GM12878 (cell line): ENCODE measurements around the gene TSPAN15. TPM values are rescaled to one million over a fixed set of nuclear protein-coding genes. Genes with fewer than 3 reads are reported as not detected.

ENCODE experiments used
- ATAC-seq: fragments of 200-7000 bp; cut with Tn5 transposase; 3 replicates; pipeline ENCODE4 v1.9.1; 2020; ENCODE audit warnings: mild to moderate bottlenecking, moderate library complexity
- BruUV-seq: library from RNA; stranded (reverse); fragments of 400-500 nt; replicated peaks from 2 replicates; lab custom pipeline; 2021; lab: Mats Ljungman, UMichigan
- CTCF ChIA-PET: fragments of 300-600 bp; sonication (Branson Sonifier 250); formaldehyde crosslinking; extraction: SDS; loops from one replicate; lab custom pipeline; 2021; ENCODE audit warnings: inconsistent platforms; lab: Yijun Ruan, JAX
- POLR2A ChIA-PET: fragments of 350-600 bp; formaldehyde crosslinking; extraction: SDS; loops from one replicate; lab custom pipeline; 2021; ENCODE audit warnings: inconsistent platforms; lab: Charles Lee
- RAD21 ChIA-PET: fragments of 300-600 bp; sonication (Branson Sonifier 250); formaldehyde crosslinking; loops from one replicate; lab custom pipeline; 2023; ENCODE audit warnings: antibody characterized with exemption; ENCODE audit not compliant: unreplicated experiment; lab: Charles Lee
- SMC1A ChIA-PET: fragments of 300-600 bp; sonication (Branson Sonifier 250); formaldehyde crosslinking; loops from one replicate; lab custom pipeline; 2023; ENCODE audit not compliant: unreplicated experiment, uncharacterized antibody; lab: Charles Lee
- DNase-seq: peaks from one replicate; pipeline ENCODE4 v3.0.0-alpha.2; 2011; ENCODE audit warnings: low read depth, low spot score
- FAIRE-seq: peaks from 3 replicates; lab custom pipeline; 2011; peaks lifted over from hg19 to GRCh38; lab: Jason Lieb, UNC
- H2AFZ ChIP-seq: 2 replicates; pipeline ENCODE4 v1.6.0; 2011; ENCODE audit warnings: low read depth, low read length, control low read depth; ENCODE audit not compliant: control insufficient read depth
- H3K27ac ChIP-seq: 2 replicates; pipeline ENCODE4 v1.5.1; 2011; ENCODE audit warnings: control low read depth; ENCODE audit not compliant: control insufficient read depth, insufficient read depth
- H3K27me3 ChIP-seq, 2 experiments: replicated peaks in 1 of 2; 2 replicates each; pipeline versions ENCODE4 v1.6.0 to v1.6.1; 2011; ENCODE audit warnings: low read length in 1 of 2; ENCODE audit not compliant: control insufficient read depth in 2 of 2, insufficient read depth in 2 of 2
- H3K36me3 ChIP-seq, 2 experiments: 2 replicates each; pipeline ENCODE4 v1.5.1; 2011; ENCODE audit warnings: low read length in 1 of 2; ENCODE audit not compliant: control insufficient read depth in 2 of 2, insufficient read depth in 2 of 2
- H3K4me1 ChIP-seq: 2 replicates; pipeline ENCODE4 v1.6.1; 2011; ENCODE audit warnings: mild to moderate bottlenecking, low read length, moderate library complexity, mixed read lengths; ENCODE audit not compliant: control insufficient read depth, insufficient read depth
- H3K4me2 ChIP-seq: 2 replicates; pipeline ENCODE4 v1.6.0; 2011; ENCODE audit warnings: control low read depth; ENCODE audit not compliant: control insufficient read depth, insufficient read depth
- H3K4me3 ChIP-seq: fragments of 200-600 bp; sonication (generic); 2 replicates; pipeline ENCODE4 v1.5.1; 2016
- H3K79me2 ChIP-seq: 2 replicates; pipeline ENCODE4 v1.6.0; 2011; ENCODE audit warnings: low read length; ENCODE audit not compliant: control insufficient read depth, insufficient read depth
- H3K9ac ChIP-seq: 2 replicates; pipeline ENCODE4 v1.8.0; 2011; ENCODE audit warnings: low read length, control low read depth, mixed read lengths; ENCODE audit not compliant: control insufficient read depth, insufficient read depth
- H3K9me3 ChIP-seq: replicated peaks from 3 replicates; pipeline ENCODE4 v1.5.1; 2011; ENCODE audit warnings: mild to moderate bottlenecking, low read length; ENCODE audit not compliant: control insufficient read depth, insufficient read depth
- H4K20me1 ChIP-seq: 2 replicates; pipeline ENCODE4 v1.6.0; 2011; ENCODE audit not compliant: control insufficient read depth, insufficient read depth
- EGR1 ChIP-seq, 2 experiments: IDR thresholded peaks; 1 replicate in 1 of 2; 2 replicates in 1 of 2; pipeline ENCODE4 v1.6.1; 2011 to 2012; ENCODE audit warnings: low read depth in 2 of 2, low read length in 2 of 2, borderline replicate concordance in 1 of 2, mild to moderate bottlenecking in 1 of 2, moderate library complexity in 1 of 2
- HDGF ChIP-seq: fragments of 450-650 bp; IDR thresholded peaks from 2 replicates; pipeline ENCODE4 v1.6.1; 2016; ENCODE audit warnings: antibody characterized with exemption
- MEF2B ChIP-seq: fragments of 450-650 bp; IDR thresholded peaks from 2 replicates; pipeline ENCODE4 v1.6.1; 2018; ENCODE audit warnings: mild to moderate bottlenecking, moderate library complexity; ENCODE audit not compliant: partially characterized antibody, poor library complexity, severe bottlenecking
- MYC ChIP-seq: IDR thresholded peaks from 2 replicates; pipeline ENCODE4 v1.6.1; 2011; ENCODE audit warnings: mild to moderate bottlenecking, low read length, moderate library complexity, inconsistent platforms; ENCODE audit not compliant: insufficient read depth, insufficient replicate concordance, insufficient read length, severe bottlenecking
- ZBED1 ChIP-seq: IDR thresholded peaks from 2 replicates; pipeline ENCODE4 v1.6.1; 2016; ENCODE audit warnings: borderline replicate concordance
- WGBS: methylation state at CpG from one replicate; pipeline ENCODE4 v1.1.6; 2016; ENCODE audit warnings: low lambda C conversion rate; ENCODE audit not compliant: insufficient replicate concordance, insufficient coverage; ENCODE audit errors: missing lambda C conversion rate; 5-methylcytosine and 5-hydroxymethylcytosine counted together
- in situ Hi-C: fragments of 300-500 bp; cut with MboI; formaldehyde crosslinking; loops from 9 replicates; pipeline ENCODE4 v1.14.3; 2018; ENCODE audit warnings: mixed read lengths
- intact Hi-C: fragments of 100-400 bp; cut with micrococcal nuclease; formaldehyde crosslinking; loops from one replicate; pipeline ENCODE4 v1.14.2; 2022; ENCODE audit not compliant: unreplicated experiment
- polyA plus RNA-seq, 11 experiments: library from polyadenylated mRNA; depleted of rRNA in 4 of 11; unstranded in 6 of 11; stranded (reverse) in 5 of 11; fragments of >200 nt; fragmentation: Nextera tagmentation in 4 of 11; fragmentation: Illumina TruSeq in 1 of 11; extraction: Ambion mirVana in 4 of 11; extraction: Trizol in 1 of 11; gene quantifications; 1 replicate in 1 of 11; 2 replicates in 10 of 11; pipeline versions ENCODE4 v1.2.1 to v1.2.3, GENCODE V29; 2011 to 2016; ENCODE audit warnings: inconsistent platforms in 2 of 11, missing spikeins in 2 of 11, low read depth in 1 of 11
- total RNA-seq, 4 experiments: library from RNA; depleted of rRNA in 3 of 4; stranded (reverse); fragments of >200 nt in 3 of 4; fragmentation: Illumina TruSeq in 1 of 4; extraction: Trizol in 1 of 4; gene quantifications; 2 replicates each; pipeline versions ENCODE4 v1.2.1 to v1.2.3, GENCODE V29; 2013 to 2021
- TF ChIP-seq, protein P1 (sequence below), 3 experiments: IDR thresholded peaks in 2 of 3; conservative IDR thresholded peaks in 1 of 3; 2 replicates each; pipeline ENCODE4 v1.5.1; 2011; ENCODE audit warnings: low read depth in 3 of 3, low read length in 3 of 3, mild to moderate bottlenecking in 3 of 3, control low read depth in 2 of 3, moderate library complexity in 2 of 3, inconsistent platforms in 1 of 3, mixed read lengths in 1 of 3; ENCODE audit not compliant: control insufficient read depth in 2 of 3, insufficient read depth in 1 of 3; ENCODE audit errors: extremely low read depth in 1 of 3
- TF ChIP-seq, protein P2 (sequence below): fragments of 450-650 bp; formaldehyde crosslinking; IDR thresholded peaks from 2 replicates; pipeline ENCODE4 v1.4.0; 2020; ENCODE audit warnings: mild to moderate bottlenecking, moderate library complexity
- TF ChIP-seq, protein P3 (sequence below): fragments of 150-350 bp; IDR thresholded peaks from 2 replicates; pipeline ENCODE4 v1.6.1; 2014; ENCODE audit warnings: mild to moderate bottlenecking, low read depth, low read length

The TSPAN15 gene
- total and polyA plus RNA-seq, 10 of the 15 experiments (the other 5 are each of a cell fraction or from before 2014, with no cell fraction given), result 1.3 to 8.5 (median 2.4) TPM; not detected in 2

DNA sequence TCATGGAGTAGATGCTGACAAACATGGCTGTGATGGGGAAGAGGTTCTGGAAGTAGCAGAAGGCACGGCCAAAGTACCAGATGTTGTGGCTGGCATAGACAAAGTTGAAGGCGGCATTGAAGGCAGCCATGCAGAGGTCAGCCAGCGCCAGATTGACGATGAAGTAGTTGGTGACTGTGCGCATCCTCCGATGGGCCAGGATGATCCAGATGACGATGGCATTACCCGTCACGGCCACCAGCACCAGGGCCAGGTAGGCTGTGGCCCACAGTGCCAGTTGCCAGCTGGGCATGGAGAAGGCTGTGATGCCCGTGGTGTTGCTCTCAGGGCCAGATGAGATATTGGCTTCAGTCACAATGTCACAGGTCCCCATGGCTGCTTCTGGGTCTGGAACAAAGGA, 35.3 kb upstream of the TSPAN15 start:
- 58% methylated on average over 10 of the region's 10 CpGs for WGBS
- no peak for ATAC-seq
- Histone ChIP-seq H3K9ac (no peak overlapping the region), H3K27ac (no peak overlapping the region), H3K4me2 (no peak overlapping the region), H3K27me3 (no peaks in the 10 kb centered on the region; a peak in 2 of 4 replicates), H3K4me3 (no peak overlapping the region), H2AFZ (no peak overlapping the region), H3K36me3 (no peaks in the 10 kb centered on the region)
- no peak for DNase-seq
- in situ Hi-C loops, result loop anchor here (10.0 kb wide), 1 partner anchor 219 kb away; the partner anchor contains the start of gene FAM241B
- intact Hi-C loops, result no loop called here
- ChIA-PET CTCF (no interaction called here), POLR2A (no interaction called here)
- TF ChIP-seq, protein P1, sequence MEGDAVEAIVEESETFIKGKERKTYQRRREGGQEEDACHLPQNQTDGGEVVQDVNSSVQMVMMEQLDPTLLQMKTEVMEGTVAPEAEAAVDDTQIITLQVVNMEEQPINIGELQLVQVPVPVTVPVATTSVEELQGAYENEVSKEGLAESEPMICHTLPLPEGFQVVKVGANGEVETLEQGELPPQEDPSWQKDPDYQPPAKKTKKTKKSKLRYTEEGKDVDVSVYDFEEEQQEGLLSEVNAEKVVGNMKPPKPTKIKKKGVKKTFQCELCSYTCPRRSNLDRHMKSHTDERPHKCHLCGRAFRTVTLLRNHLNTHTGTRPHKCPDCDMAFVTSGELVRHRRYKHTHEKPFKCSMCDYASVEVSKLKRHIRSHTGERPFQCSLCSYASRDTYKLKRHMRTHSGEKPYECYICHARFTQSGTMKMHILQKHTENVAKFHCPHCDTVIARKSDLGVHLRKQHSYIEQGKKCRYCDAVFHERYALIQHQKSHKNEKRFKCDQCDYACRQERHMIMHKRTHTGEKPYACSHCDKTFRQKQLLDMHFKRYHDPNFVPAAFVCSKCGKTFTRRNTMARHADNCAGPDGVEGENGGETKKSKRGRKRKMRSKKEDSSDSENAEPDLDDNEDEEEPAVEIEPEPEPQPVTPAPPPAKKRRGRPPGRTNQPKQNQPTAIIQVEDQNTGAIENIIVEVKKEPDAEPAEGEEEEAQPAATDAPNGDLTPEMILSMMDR (IDR thresholded peaks at IDR 0.05 in 2 of 3, conservative IDR thresholded peaks at IDR 0.05 in 1 of 3; ENCODE audit: control insufficient read depth in 2 of 3, extremely low read depth in 1 of 3, insufficient read depth in 1 of 3, low read depth in 3 of 3, low read length in 3 of 3), result no peak
- TF ChIP-seq MEF2B, result no peak
- TF ChIP-seq EGR1 (IDR thresholded peaks at IDR 0.05; ENCODE audit: borderline replicate concordance in 1 of 2, low read depth in 2 of 2, low read length in 2 of 2), result no peak
- TF ChIP-seq, all 136 proteins: peak for 0
- ChIA-PET SMC1A (no interaction called here), RAD21 (no interaction called here)
- Histone ChIP-seq H4K20me1 (no peaks in the 10 kb centered on the region), H3K79me2 (no peaks in the 10 kb centered on the region), H3K4me1 (peaks cover 2% of the 10 kb centered on the region; the same call in 1 of the 2 replicates), H3K9me3 (no peaks in the 10 kb centered on the region)
- FAIRE-seq, result no peak
- BruUV-seq, result no TSS peak

DNA sequence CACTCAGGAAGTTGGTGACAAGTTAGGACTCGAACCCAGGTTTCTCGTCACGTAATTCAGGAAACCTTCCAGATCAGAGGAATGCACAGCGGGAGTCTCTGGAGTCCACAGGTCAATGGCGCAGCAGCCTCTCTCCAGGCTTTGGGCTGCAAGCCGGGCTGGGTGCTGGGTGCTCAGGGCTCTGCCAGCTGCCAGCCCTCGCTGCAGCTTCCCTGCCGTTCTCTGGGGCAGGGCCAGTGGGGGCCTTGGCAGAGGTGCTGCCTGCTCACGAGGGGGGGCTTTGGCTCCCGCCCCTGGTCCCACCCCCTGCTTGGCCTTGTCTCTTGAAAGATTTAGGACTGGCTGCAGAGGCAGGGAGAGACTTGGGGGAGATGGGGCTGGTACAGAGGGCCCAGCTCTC, 34.6 kb upstream of the TSPAN15 start, which contains the start of gene TACR2:
TACR2 (minus strand) TSS at position 224 of the 400 bp plus-strand sequence. CDS start 595 bp downstream, outside the sequence.
- ChIA-PET POLR2A (interaction anchor here (0.7 kb wide), 1 partner anchor 84 kb away, joined by 4 read pairs; no protein-coding TSS in a partner anchor), RAD21 (interaction anchor here (1.1 kb wide), 1 partner anchor 9 kb away, joined by 3 read pairs; no protein-coding TSS in a partner anchor)
- TF ChIP-seq, protein P2, sequence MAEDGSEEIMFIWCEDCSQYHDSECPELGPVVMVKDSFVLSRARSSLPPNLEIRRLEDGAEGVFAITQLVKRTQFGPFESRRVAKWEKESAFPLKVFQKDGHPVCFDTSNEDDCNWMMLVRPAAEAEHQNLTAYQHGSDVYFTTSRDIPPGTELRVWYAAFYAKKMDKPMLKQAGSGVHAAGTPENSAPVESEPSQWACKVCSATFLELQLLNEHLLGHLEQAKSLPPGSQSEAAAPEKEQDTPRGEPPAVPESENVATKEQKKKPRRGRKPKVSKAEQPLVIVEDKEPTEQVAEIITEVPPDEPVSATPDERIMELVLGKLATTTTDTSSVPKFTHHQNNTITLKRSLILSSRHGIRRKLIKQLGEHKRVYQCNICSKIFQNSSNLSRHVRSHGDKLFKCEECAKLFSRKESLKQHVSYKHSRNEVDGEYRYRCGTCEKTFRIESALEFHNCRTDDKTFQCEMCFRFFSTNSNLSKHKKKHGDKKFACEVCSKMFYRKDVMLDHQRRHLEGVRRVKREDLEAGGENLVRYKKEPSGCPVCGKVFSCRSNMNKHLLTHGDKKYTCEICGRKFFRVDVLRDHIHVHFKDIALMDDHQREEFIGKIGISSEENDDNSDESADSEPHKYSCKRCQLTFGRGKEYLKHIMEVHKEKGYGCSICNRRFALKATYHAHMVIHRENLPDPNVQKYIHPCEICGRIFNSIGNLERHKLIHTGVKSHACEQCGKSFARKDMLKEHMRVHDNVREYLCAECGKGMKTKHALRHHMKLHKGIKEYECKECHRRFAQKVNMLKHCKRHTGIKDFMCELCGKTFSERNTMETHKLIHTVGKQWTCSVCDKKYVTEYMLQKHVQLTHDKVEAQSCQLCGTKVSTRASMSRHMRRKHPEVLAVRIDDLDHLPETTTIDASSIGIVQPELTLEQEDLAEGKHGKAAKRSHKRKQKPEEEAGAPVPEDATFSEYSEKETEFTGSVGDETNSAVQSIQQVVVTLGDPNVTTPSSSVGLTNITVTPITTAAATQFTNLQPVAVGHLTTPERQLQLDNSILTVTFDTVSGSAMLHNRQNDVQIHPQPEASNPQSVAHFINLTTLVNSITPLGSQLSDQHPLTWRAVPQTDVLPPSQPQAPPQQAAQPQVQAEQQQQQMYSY (CRISPR knock-in tag), result no peak
- TF ChIP-seq MYC, result no peak
- TF ChIP-seq HDGF, result no peak
- TF ChIP-seq, protein P3, sequence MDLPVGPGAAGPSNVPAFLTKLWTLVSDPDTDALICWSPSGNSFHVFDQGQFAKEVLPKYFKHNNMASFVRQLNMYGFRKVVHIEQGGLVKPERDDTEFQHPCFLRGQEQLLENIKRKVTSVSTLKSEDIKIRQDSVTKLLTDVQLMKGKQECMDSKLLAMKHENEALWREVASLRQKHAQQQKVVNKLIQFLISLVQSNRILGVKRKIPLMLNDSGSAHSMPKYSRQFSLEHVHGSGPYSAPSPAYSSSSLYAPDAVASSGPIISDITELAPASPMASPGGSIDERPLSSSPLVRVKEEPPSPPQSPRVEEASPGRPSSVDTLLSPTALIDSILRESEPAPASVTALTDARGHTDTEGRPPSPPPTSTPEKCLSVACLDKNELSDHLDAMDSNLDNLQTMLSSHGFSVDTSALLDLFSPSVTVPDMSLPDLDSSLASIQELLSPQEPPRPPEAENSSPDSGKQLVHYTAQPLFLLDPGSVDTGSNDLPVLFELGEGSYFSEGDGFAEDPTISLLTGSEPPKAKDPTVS, result no peak
- TF ChIP-seq ZBED1, result no peak

More for the DNA sequence above, 34.6 kb upstream of the TSPAN15 start, which contains the start of gene TACR2:
- no peaks in the 10 kb centered on the region for H3K36me3 ChIP-seq
- CTCF ChIA-PET, result interaction anchor here (3.6 kb wide), 1 partner anchor 9 kb away, joined by 18 read pairs; no protein-coding TSS in a partner anchor
- H3K4me1 ChIP-seq, result peaks cover 2% of the 10 kb centered on the region; the same call in 1 of the 2 replicates
- BruUV-seq, result no TSS peak
- DNase-seq, result no peak
- H4K20me1 ChIP-seq, result no peaks in the 10 kb centered on the region
- WGBS, result 61% methylated on average over 8 of the region's 10 CpGs
- H3K4me3 ChIP-seq, result no peak within 1 kb of the TSS
- no peaks in the 10 kb centered on the region; a peak in 2 of 4 replicates for H3K27me3 ChIP-seq
- intact Hi-C loops, result no loop called here
- no peak within 1 kb of the TSS for H2AFZ ChIP-seq
- in situ Hi-C loops, result loop anchor here (10.0 kb wide), 1 partner anchor 218 kb away; the partner anchor contains the start of gene FAM241B
- H3K9me3 ChIP-seq, result no peaks in the 10 kb centered on the region
- no peak within 1 kb of the TSS for H3K27ac ChIP-seq
- ATAC-seq, result no peak
- no peak within 1 kb of the TSS for H3K9ac ChIP-seq
- FAIRE-seq, result no peak
- H3K4me2 ChIP-seq, result no peak within 1 kb of the TSS
- H3K79me2 ChIP-seq, result no peaks in the 10 kb centered on the region
- SMC1A ChIA-PET, result no interaction called here
